Measurements from ENCODE around the gene PTGR3.

GRCh38 chr18:75255094-75255493 is 46.2 kb upstream of the PTGR3 start:
- TF ChIP-seq CTCF (IDR thresholded peaks at IDR 0.05) (no peak), POLR2A (IDR thresholded peaks at IDR 0.05) (no peak)

Measured in body of pancreas (tissue), 4 donors.